HCT116 (cell line): ENCODE data around the gene ZNF692. TPM values are rescaled to one million over a fixed set of nuclear protein-coding genes. Genes with fewer than 3 reads are reported as not detected.
A peak's percentile ranks its signal among the peaks of the same experiment; 100 is the strongest.

Experiments used
- ATAC-seq: fragments of 200-7000 bp; cut with Tn5 transposase; 2 replicates; pipeline ENCODE4 v1.9.1; 2020; ENCODE audit warnings: mild to moderate bottlenecking, moderate library complexity
- BruUV-seq: library from RNA; stranded (reverse); fragments of 400-500 nt; replicated peaks from 2 replicates; lab custom pipeline; 2021; lab: Mats Ljungman, UMichigan
- CTCF ChIA-PET: fragments of 300-600 bp; sonication (Branson Sonifier 250); formaldehyde crosslinking; loops from one replicate; lab custom pipeline; 2021; ENCODE audit warnings: antibody characterized with exemption; lab: Charles Lee
- POLR2A ChIA-PET: fragments of 300-600, 350-600 bp; sonication (Branson Sonifier 250); formaldehyde crosslinking; loops from one replicate; lab custom pipeline; 2021; ENCODE audit warnings: antibody characterized with exemption; lab: Charles Lee
- RAD21 ChIA-PET, 2 experiments: fragments of 300-600 bp; sonication (Branson Sonifier 250); formaldehyde crosslinking; loops; one replicate each; lab custom pipeline; 2023; ENCODE audit warnings: low total read pairs in 2 of 2; ENCODE audit not compliant: uncharacterized antibody in 2 of 2, unreplicated experiment in 2 of 2, low non-redundant PET in 1 of 2; lab: Charles Lee
- DNase-seq: peaks from one replicate; pipeline ENCODE4 v3.0.0-alpha.2; 2010; ENCODE audit warnings: low read depth, low spot score
- H2AFZ ChIP-seq: fragments of 200-600 bp; shearing (Covaris generic), sonication (generic); 2 replicates; pipeline ENCODE4 v1.6.1; 2017; ENCODE audit warnings: low read depth, mixed run types, mixed read lengths, antibody characterized with exemption, low read length; ENCODE audit not compliant: poor library complexity, severe bottlenecking
- H3K27ac ChIP-seq: 2 replicates; pipeline ENCODE4 v1.5.1; 2012; ENCODE audit warnings: low read depth, low read length
- H3K27me3 ChIP-seq: fragments of 200-600 bp; sonication (generic); 2 replicates; pipeline ENCODE4 v1.6.1; 2016; ENCODE audit warnings: mixed run types, low read length, mixed read lengths; ENCODE audit not compliant: insufficient read depth
- H3K36me3 ChIP-seq, 2 experiments: fragments of 200-500 bp in 1 of 2; fragments of 200-600 bp in 1 of 2; sonication (Bioruptor generic) in 1 of 2; sonication (generic) in 1 of 2; 2 replicates each; pipeline versions ENCODE4 v1.5.1 to v1.6.1; 2014 to 2016; ENCODE audit warnings: low read length in 2 of 2, inconsistent platforms in 1 of 2, mixed read lengths in 1 of 2, mixed run types in 1 of 2; ENCODE audit not compliant: insufficient read depth in 2 of 2, control insufficient read depth in 1 of 2
- H3K4me1 ChIP-seq, 2 experiments: fragments of 200-600 bp in 1 of 2; sonication (generic) in 1 of 2; 2 replicates each; pipeline versions ENCODE4 v1.5.1 to v1.6.1; 2012 to 2017; ENCODE audit warnings: low read length in 2 of 2, inconsistent platforms in 1 of 2, mild to moderate bottlenecking in 1 of 2, mixed read lengths in 1 of 2, mixed run types in 1 of 2, moderate library complexity in 1 of 2; ENCODE audit not compliant: insufficient read depth in 2 of 2, control insufficient read depth in 1 of 2
- H3K4me2 ChIP-seq: fragments of 200-600 bp; sonication (generic); 2 replicates; pipeline ENCODE4 v1.6.1; 2017; ENCODE audit warnings: mixed run types, low read length, mixed read lengths
- H3K4me3 ChIP-seq, 2 experiments: fragments of 200-600 bp in 1 of 2; sonication (generic) in 1 of 2; replicated peaks in 1 of 2; 2 replicates each; pipeline ENCODE4 v1.5.1; 2011 to 2016; ENCODE audit warnings: low read length in 2 of 2, control low read depth in 1 of 2, low read depth in 1 of 2, mild to moderate bottlenecking in 1 of 2, mixed read lengths in 1 of 2, mixed run types in 1 of 2
- H3K79me2 ChIP-seq: fragments of 200-600 bp; sonication (generic); 2 replicates; pipeline ENCODE4 v1.6.1; 2017; ENCODE audit warnings: mild to moderate bottlenecking, mixed run types, low read length, moderate library complexity, mixed read lengths; ENCODE audit not compliant: insufficient read depth
- H3K9ac ChIP-seq: fragments of 200-600 bp; sonication (generic); 2 replicates; pipeline ENCODE4 v1.6.1; 2016; ENCODE audit warnings: low read length, mixed read lengths
- H3K9me2 ChIP-seq: fragments of 200-600 bp; sonication (generic), shearing (Covaris generic); 2 replicates; pipeline ENCODE4 v1.6.1; 2017; ENCODE audit warnings: mixed run types, mild to moderate bottlenecking, moderate library complexity; ENCODE audit not compliant: insufficient read depth
- H3K9me3 ChIP-seq, 2 experiments: fragments of 200-500 bp in 1 of 2; fragments of 200-600 bp in 1 of 2; sonication (Bioruptor generic) in 1 of 2; sonication (generic) in 1 of 2; 2 replicates each; pipeline ENCODE4 v1.6.1; 2014 to 2017; ENCODE audit warnings: low read length in 2 of 2, mixed read lengths in 2 of 2, inconsistent platforms in 1 of 2, low read depth in 1 of 2, mild to moderate bottlenecking in 1 of 2, mixed run types in 1 of 2, moderate library complexity in 1 of 2; ENCODE audit not compliant: control insufficient read depth in 1 of 2, insufficient read depth in 1 of 2
- H4K20me1 ChIP-seq: fragments of 200-600 bp; sonication (generic), shearing (Covaris generic); 2 replicates; pipeline ENCODE4 v1.6.1; 2017; ENCODE audit warnings: mixed run types, mild to moderate bottlenecking, moderate library complexity; ENCODE audit not compliant: insufficient read depth
- CEBPB ChIP-seq: IDR thresholded peaks from 2 replicates; pipeline ENCODE4 v1.6.1; 2012; ENCODE audit warnings: low read depth
- ELF1 ChIP-seq: IDR thresholded peaks from 2 replicates; pipeline ENCODE4 v1.6.1; 2012; ENCODE audit warnings: low read depth, borderline replicate concordance
- EZH2 ChIP-seq: fragments of 200-600 bp; sonication (generic); IDR thresholded peaks from 2 replicates; pipeline ENCODE4 v1.6.1; 2017; ENCODE audit warnings: antibody characterized with exemption, mixed run types
- POLR2A ChIP-seq: IDR thresholded peaks from 2 replicates; pipeline ENCODE4 v1.7.0; 2011; ENCODE audit warnings: borderline replicate concordance; ENCODE audit not compliant: insufficient read depth, insufficient read length; ENCODE audit errors: extremely low read depth
- POLR2AphosphoS5 ChIP-seq: IDR thresholded peaks from 2 replicates; pipeline ENCODE4 v1.6.1; 2011; ENCODE audit warnings: mild to moderate bottlenecking, low read depth, low read length, moderate library complexity
- TCF7L2 ChIP-seq: IDR thresholded peaks from 2 replicates; pipeline ENCODE4 v1.7.0; 2011; ENCODE audit warnings: borderline replicate concordance, inconsistent platforms; ENCODE audit not compliant: insufficient read depth, insufficient read length; ENCODE audit errors: extremely low read depth
- ZNF274 ChIP-seq: fragments of 200-500 bp; sonication (Bioruptor generic); IDR thresholded peaks from 2 replicates; pipeline ENCODE4 v1.6.1; 2014; ENCODE audit warnings: mild to moderate bottlenecking, low read depth, low read length, inconsistent platforms
- intact Hi-C: fragments of 100-400 bp; cut with micrococcal nuclease; formaldehyde crosslinking; loops from 2 replicates; pipeline ENCODE4 v1.10.0; 2022
- total RNA-seq: library from RNA; stranded (reverse); gene quantifications from one replicate; pipeline ENCODE4 v1.2.1, GENCODE V29; 2021; ENCODE audit not compliant: unreplicated experiment
- TF ChIP-seq, protein P1 (sequence below), 3 experiments: fragments of 200-600 bp in 1 of 3; sonication (generic) in 1 of 3; IDR thresholded peaks in 2 of 3; conservative IDR thresholded peaks in 1 of 3; 2 replicates each; pipeline ENCODE4 v1.5.1; 2012 to 2017; ENCODE audit warnings: low read depth in 2 of 3, low read length in 2 of 3, antibody characterized with exemption in 1 of 3, borderline replicate concordance in 1 of 3, control low read depth in 1 of 3, mild to moderate bottlenecking in 1 of 3, mixed read lengths in 1 of 3, mixed run types in 1 of 3, moderate library complexity in 1 of 3; ENCODE audit not compliant: insufficient read depth in 1 of 3

Gene ZNF692
- total RNA-seq, 1 experiment from 2014 or later, result 76.2 TPM

DNA sequence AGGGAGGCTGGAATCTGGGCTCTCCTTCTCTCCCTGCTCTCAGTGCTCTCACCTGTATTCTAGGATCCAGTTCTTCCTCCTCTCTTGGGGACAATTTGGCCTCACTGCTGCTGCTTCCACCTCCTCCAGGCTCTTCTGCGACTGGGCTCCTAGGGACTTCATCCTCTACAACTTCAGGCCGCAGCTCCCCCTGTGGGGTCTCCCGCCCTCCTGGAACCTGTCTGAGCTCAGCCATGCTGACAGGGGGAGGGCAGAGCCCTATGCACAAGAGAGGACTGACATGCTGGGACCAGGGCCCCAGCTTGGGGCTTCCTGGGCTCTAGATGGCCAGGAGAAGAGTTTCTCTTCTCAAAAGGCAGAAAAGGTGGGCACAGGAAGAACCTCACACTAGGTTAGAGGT lies 34.2 kb downstream of the ZNF692 start:
- Histone ChIP-seq H3K4me2 (peak overlapping the region; percentile 92), H3K4me1 (peaks cover 16 to 41% of the 10 kb centered on the region in 2 experiments), H3K9me2 (no peaks in the 10 kb centered on the region), H2AFZ (no peak overlapping the region), H4K20me1 (no peaks in the 10 kb centered on the region), H3K4me3 (peak overlapping the region; percentile 98 to 99), H3K79me2 (peaks cover 55% of the 10 kb centered on the region), H3K9me3 (no peaks in the 10 kb centered on the region), H3K9ac (peak overlapping the region; percentile 97), H3K36me3 (peaks cover 5 to 12% of the 10 kb centered on the region in 2 experiments), H3K27ac (no peak overlapping the region; the same call in 1 of the 2 replicates), H3K27me3 (no peaks in the 10 kb centered on the region)
- DNase-seq, result no peak
- no TSS peak for BruUV-seq
- POLR2A ChIA-PET, result interaction anchor here (5.0 kb wide), 1 partner anchor 14 kb away, joined by 49 read pairs; the partner anchor contains the start of gene ZNF672
- no peak for ATAC-seq
- TF ChIP-seq ELF1 (no peak), ZNF274 (no peak), EZH2 (no peak), POLR2AphosphoS5 (no peak), TCF7L2 (no peak), CEBPB (no peak)
- intact Hi-C loops, result no loop called here
- RAD21 ChIA-PET, result no interaction called here
- CTCF ChIA-PET, result no interaction called here

- H3K27ac ChIP-seq, result no peak overlapping the region
- no peak overlapping the region for H2AFZ ChIP-seq
- peaks cover 55% of the 10 kb centered on the region for H3K79me2 ChIP-seq
- no peaks in the 10 kb centered on the region for H3K9me3 ChIP-seq
- intact Hi-C loops, result no loop called here
- RAD21 ChIA-PET, result no interaction called here
- H3K9ac ChIP-seq, result no peak overlapping the region; the same call in 1 of the 2 replicates
- CTCF ChIA-PET, result no interaction called here
- BruUV-seq, result no TSS peak
- H3K4me1 ChIP-seq, result peaks cover 16 to 41% of the 10 kb centered on the region in 2 experiments
- peak overlapping the region in 1 of 2 experiments; percentile 98; a peak in 3 of 4 replicates for H3K4me3 ChIP-seq
- no peaks in the 10 kb centered on the region for H3K9me2 ChIP-seq
- H3K27me3 ChIP-seq, result no peaks in the 10 kb centered on the region
- ATAC-seq (no peak), DNase-seq (no peak)
- no peaks in the 10 kb centered on the region for H4K20me1 ChIP-seq
- peaks cover 5 to 12% of the 10 kb centered on the region in 2 experiments for H3K36me3 ChIP-seq
- peak overlapping the region; percentile 92; the same call in 1 of the 2 replicates for H3K4me2 ChIP-seq
- POLR2A ChIA-PET, result no interaction called here
- TF ChIP-seq, protein P1, sequence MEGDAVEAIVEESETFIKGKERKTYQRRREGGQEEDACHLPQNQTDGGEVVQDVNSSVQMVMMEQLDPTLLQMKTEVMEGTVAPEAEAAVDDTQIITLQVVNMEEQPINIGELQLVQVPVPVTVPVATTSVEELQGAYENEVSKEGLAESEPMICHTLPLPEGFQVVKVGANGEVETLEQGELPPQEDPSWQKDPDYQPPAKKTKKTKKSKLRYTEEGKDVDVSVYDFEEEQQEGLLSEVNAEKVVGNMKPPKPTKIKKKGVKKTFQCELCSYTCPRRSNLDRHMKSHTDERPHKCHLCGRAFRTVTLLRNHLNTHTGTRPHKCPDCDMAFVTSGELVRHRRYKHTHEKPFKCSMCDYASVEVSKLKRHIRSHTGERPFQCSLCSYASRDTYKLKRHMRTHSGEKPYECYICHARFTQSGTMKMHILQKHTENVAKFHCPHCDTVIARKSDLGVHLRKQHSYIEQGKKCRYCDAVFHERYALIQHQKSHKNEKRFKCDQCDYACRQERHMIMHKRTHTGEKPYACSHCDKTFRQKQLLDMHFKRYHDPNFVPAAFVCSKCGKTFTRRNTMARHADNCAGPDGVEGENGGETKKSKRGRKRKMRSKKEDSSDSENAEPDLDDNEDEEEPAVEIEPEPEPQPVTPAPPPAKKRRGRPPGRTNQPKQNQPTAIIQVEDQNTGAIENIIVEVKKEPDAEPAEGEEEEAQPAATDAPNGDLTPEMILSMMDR (IDR thresholded peaks at IDR 0.05 in 2 of 3, conservative IDR thresholded peaks at IDR 0.05 in 1 of 3; ENCODE audit: borderline replicate concordance in 1 of 3, insufficient read depth in 1 of 3, low read depth in 2 of 3, low read length in 2 of 3), result no peak
- no peak for TF ChIP-seq POLR2A
Measured at GRCh38 chr1:248824301-248824700, 34.6 kb downstream of the ZNF692 start.
